Activated B cell treated with CpG ODN at 0.5 μM for 24 hours (primary cell): ENCODE data around the gene CTNNA1. TPM values are rescaled to one million over a fixed set of nuclear protein-coding genes. Genes with fewer than 3 reads are reported as not detected.

Source experiments
- ATAC-seq: fragments of 200-7000 bp; cut with Tn5 transposase; one replicate; pipeline ENCODE4 v1.10.0; 2021; ENCODE audit warnings: low read depth, mild to moderate bottlenecking, moderate library complexity
- CTCF ChIA-PET: fragments of 350-600 bp; sonication (Branson Sonifier 250); formaldehyde crosslinking; loops from one replicate; lab custom pipeline; 2021; ENCODE audit warnings: antibody characterized with exemption; lab: Charles Lee
- POLR2A ChIA-PET: fragments of 350-600 bp; sonication (Branson Sonifier 250); formaldehyde crosslinking; loops from one replicate; lab custom pipeline; 2021; ENCODE audit warnings: antibody characterized with exemption; lab: Charles Lee
- DNase-seq: peaks from one replicate; pipeline ENCODE4 v3.0.0; 2022
- H3K27ac Mint-ChIP-seq: one replicate; pipeline ENCODE4 v1.8.0; 2020; ENCODE audit warnings: mixed read lengths
- H3K27me3 Mint-ChIP-seq: one replicate; pipeline ENCODE4 v1.8.0; 2021; ENCODE audit warnings: mixed read lengths
- H3K36me3 Mint-ChIP-seq: one replicate; pipeline ENCODE4 v1.8.0; 2021; ENCODE audit warnings: low read depth, mixed read lengths
- H3K4me1 Mint-ChIP-seq: one replicate; pipeline ENCODE4 v1.8.0; 2021; ENCODE audit warnings: mixed read lengths
- H3K4me3 Mint-ChIP-seq: one replicate; pipeline ENCODE4 v1.8.0; 2020; ENCODE audit warnings: mild to moderate bottlenecking, mixed read lengths
- H3K9me3 Mint-ChIP-seq: one replicate; pipeline ENCODE4 v1.8.0; 2020; ENCODE audit warnings: mixed read lengths
- intact Hi-C: fragments of 100-400 bp; cut with micrococcal nuclease; formaldehyde crosslinking; loops from one replicate; pipeline ENCODE4 v1.15.1; 2024
- total RNA-seq: library from RNA; stranded (reverse); gene quantifications from 2 replicates; pipeline ENCODE4 v1.2.3, GENCODE V29; 2022
- TF ChIP-seq, protein P1 (sequence below): fragments of 200-600 bp; IDR thresholded peaks from one replicate; pipeline ENCODE4 v1.8.0; 2022; ENCODE audit warnings: antibody characterized with exemption, mild to moderate bottlenecking

The CTNNA1 gene
- total RNA-seq, 1 donor from 2014 or later, result 76.0 TPM

DNA sequence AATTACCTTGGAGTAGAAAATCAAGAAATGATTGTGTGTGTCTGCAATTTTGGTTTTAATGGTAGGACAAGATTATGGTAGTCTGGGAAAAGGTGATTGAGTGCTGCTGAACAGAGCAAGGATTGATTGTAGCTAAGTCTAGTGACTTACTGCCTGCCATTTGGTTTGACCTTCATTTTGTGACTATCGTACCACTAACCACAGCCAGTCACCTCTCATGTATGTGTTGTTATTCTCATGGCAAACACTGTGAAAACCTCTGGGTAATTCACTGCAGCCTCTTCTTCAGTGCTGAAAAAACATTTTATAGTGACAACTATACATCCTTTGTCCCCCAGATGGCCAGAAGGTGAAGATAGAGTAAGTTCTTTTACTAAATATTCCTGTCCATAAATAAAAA, 37.5 kb downstream of the CTNNA1 start:
- H3K27me3 Mint-ChIP-seq, result no peaks in the 10 kb centered on the region
- DNase-seq, result no peak
- no peaks in the 10 kb centered on the region for H3K9me3 Mint-ChIP-seq
- ChIA-PET POLR2A (no interaction called here), CTCF (interaction anchor here (1.3 to 1.4 kb wide), 2 partner anchors 10 to 19 kb away, joined by 3 to 4 read pairs; no protein-coding TSS in a partner anchor)
- no peak for ATAC-seq
- TF ChIP-seq, protein P1, sequence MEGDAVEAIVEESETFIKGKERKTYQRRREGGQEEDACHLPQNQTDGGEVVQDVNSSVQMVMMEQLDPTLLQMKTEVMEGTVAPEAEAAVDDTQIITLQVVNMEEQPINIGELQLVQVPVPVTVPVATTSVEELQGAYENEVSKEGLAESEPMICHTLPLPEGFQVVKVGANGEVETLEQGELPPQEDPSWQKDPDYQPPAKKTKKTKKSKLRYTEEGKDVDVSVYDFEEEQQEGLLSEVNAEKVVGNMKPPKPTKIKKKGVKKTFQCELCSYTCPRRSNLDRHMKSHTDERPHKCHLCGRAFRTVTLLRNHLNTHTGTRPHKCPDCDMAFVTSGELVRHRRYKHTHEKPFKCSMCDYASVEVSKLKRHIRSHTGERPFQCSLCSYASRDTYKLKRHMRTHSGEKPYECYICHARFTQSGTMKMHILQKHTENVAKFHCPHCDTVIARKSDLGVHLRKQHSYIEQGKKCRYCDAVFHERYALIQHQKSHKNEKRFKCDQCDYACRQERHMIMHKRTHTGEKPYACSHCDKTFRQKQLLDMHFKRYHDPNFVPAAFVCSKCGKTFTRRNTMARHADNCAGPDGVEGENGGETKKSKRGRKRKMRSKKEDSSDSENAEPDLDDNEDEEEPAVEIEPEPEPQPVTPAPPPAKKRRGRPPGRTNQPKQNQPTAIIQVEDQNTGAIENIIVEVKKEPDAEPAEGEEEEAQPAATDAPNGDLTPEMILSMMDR, result no peak
- no peak overlapping the region for H3K27ac Mint-ChIP-seq
- peaks cover 7% of the 10 kb centered on the region for H3K4me1 Mint-ChIP-seq
- H3K36me3 Mint-ChIP-seq, result peaks cover 17% of the 10 kb centered on the region
- H3K4me3 Mint-ChIP-seq, result no peak overlapping the region
- intact Hi-C loops, result no loop called here

DNA sequence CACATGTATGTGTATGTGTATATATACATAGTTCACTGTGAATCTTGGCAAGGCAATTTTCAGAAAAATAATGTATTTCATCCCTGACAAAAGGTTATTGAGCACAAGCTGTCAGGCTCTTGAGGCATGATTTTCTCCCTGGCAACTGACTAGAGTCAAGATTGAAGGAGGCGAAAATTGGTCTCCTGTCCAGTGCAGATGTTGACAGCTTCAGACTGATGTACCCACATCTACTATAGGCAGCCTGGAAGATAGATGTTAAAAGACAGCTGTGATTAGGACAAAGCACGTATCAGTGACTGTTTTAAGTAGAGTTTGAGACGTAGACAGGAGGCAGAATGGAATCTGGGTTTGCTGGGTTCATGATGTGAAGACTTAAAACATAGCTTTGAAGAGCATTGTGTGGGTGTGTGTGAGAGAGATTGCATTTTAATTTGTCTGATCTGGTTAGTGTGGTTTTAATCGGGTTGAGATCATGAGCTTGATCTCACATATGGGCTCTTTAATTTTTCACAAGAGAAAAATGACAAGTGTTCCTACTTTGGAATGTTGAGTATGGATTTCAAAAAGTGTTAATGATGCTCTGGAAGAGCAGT, 39.1 kb downstream of the CTNNA1 start:
- TF ChIP-seq, protein P1, result no peak
- intact Hi-C loops, result no loop called here
- no peaks in the 10 kb centered on the region for H3K9me3 Mint-ChIP-seq
- no peak for DNase-seq
- H3K36me3 Mint-ChIP-seq, result peaks cover 8% of the 10 kb centered on the region
- ChIA-PET POLR2A (no interaction called here), CTCF (interaction anchor here (1.0 kb wide), 1 partner anchor 32 kb away, joined by 3 read pairs; no protein-coding TSS in a partner anchor)
- H3K27ac Mint-ChIP-seq, result no peak overlapping the region
- H3K4me3 Mint-ChIP-seq, result no peak overlapping the region
- ATAC-seq, result no peak
- peaks cover 7% of the 10 kb centered on the region for H3K4me1 Mint-ChIP-seq
- no peaks in the 10 kb centered on the region for H3K27me3 Mint-ChIP-seq

DNA sequence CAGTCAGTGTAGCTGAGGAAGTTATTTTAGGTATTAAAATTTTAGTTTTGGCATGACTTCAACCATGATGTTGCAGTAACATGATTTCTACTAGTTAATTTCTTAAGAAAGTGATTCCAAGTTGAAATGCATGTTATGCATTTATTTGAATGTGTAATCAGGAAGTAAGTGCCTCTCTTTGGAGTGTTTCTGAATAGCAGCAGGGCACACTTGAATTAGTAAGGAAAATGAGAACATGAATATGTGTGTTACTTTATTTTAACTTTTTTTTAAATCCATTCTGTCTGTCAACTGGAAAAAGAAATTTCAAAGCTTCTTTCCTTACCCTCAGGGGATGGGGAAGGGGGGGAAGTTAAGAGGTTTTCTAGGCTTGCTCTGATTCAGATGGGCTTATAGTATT, 40.4 kb downstream of the CTNNA1 start:
- H3K36me3 Mint-ChIP-seq, result peaks cover 8% of the 10 kb centered on the region
- intact Hi-C loops, result no loop called here
- no peaks in the 10 kb centered on the region for H3K27me3 Mint-ChIP-seq
- ATAC-seq (no peak), DNase-seq (no peak)
- peaks cover 7% of the 10 kb centered on the region for H3K4me1 Mint-ChIP-seq
- no peak overlapping the region for H3K4me3 Mint-ChIP-seq
- no peak overlapping the region for H3K27ac Mint-ChIP-seq
- ChIA-PET CTCF (no interaction called here), POLR2A (no interaction called here)
- TF ChIP-seq, protein P1, result no peak
- no peaks in the 10 kb centered on the region for H3K9me3 Mint-ChIP-seq

DNA sequence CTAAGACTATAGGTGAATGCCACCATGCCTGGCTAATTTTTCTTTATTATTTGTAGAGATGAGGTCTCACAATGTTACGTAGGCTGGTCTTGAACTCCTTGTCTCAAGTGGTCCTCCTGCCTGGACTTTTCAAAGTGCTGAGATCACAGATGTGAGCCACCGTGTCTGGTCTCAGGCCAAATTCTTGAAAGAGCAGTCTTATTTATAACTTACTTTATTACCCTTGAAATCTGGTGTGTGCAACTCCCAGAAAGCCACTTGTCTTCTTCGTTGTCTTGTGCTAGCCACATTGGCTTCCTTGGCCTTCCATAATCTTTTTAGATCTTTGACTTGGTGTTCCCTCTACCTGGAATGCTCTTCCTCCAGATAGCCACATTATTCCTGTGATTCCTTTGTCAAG, 50.1 kb downstream of the CTNNA1 start:
- no peak for DNase-seq
- H3K27me3 Mint-ChIP-seq, result no peaks in the 10 kb centered on the region
- H3K36me3 Mint-ChIP-seq, result peaks cover 25% of the 10 kb centered on the region
- CTCF ChIA-PET, result interaction anchor here (0.6 kb wide), 1 partner anchor 671 kb away, joined by 3 read pairs; no protein-coding TSS in a partner anchor
- intact Hi-C loops, result no loop called here
- no peak overlapping the region for H3K4me3 Mint-ChIP-seq
- TF ChIP-seq, protein P1, result no peak
- no peak for ATAC-seq
- H3K27ac Mint-ChIP-seq, result no peak overlapping the region
- POLR2A ChIA-PET, result no interaction called here
- peaks cover 10% of the 10 kb centered on the region for H3K4me1 Mint-ChIP-seq
- H3K9me3 Mint-ChIP-seq, result peaks cover 2% of the 10 kb centered on the region

DNA sequence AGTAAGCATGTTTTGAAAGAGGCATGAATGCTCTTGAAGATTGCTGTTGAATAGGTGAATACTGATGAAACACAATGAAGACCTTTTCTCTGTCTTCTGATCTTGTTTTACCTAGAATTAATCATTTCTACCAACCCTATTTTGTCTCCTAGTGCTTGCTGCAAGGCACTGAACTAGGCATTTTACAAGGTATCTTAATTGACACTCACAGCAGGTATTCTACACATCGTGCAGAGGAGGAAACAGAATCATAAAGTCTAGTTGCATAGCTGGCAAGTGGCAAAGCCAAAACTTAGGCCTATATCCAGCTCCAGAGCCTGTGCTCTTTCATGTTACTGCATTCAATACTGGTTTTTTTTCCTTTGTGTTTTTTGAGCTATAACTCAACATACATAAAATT, 50.7 kb downstream of the CTNNA1 start:
- Mint-ChIP-seq H3K4me3 (no peak overlapping the region), H3K27me3 (no peaks in the 10 kb centered on the region), H3K9me3 (peaks cover 2% of the 10 kb centered on the region), H3K4me1 (peaks cover 10% of the 10 kb centered on the region), H3K36me3 (peaks cover 22% of the 10 kb centered on the region), H3K27ac (no peak overlapping the region)
- CTCF ChIA-PET, result interaction anchor here (1.5 kb wide), 1 partner anchor 21 kb away, joined by 3 read pairs; no protein-coding TSS in a partner anchor
- TF ChIP-seq, protein P1, result no peak
- intact Hi-C loops, result no loop called here
- ATAC-seq (no peak), DNase-seq (no peak)
- POLR2A ChIA-PET, result no interaction called here
